ENCODE data around the gene ART1. TPM values are rescaled to one million over a fixed set of nuclear protein-coding genes. Genes with fewer than 3 reads are reported as not detected.

ART1 gene
- total RNA-seq, 2 donors from 2014 or later: not detected

GRCh38 chr11:3616721-3617460 is 28.0 kb upstream of the ART1 start:
- H3K27ac Mint-ChIP-seq: peak overlapping the region; percentile 69
- no peak overlapping the region for H3K4me3 Mint-ChIP-seq
- H3K36me3 Mint-ChIP-seq (ENCODE audit: low read depth): peaks cover 2% of the 10 kb centered on the region
- H3K4me1 Mint-ChIP-seq: peaks cover 19% of the 10 kb centered on the region
- ATAC-seq: no peak
- peaks cover 11% of the 10 kb centered on the region for H3K27me3 Mint-ChIP-seq
- H3K9me3 ChIP-seq (ENCODE audit: control insufficient read depth, low read length, poor library complexity, severe bottlenecking): no peaks in the 10 kb centered on the region
- DNase-seq: no peak

DNA sequence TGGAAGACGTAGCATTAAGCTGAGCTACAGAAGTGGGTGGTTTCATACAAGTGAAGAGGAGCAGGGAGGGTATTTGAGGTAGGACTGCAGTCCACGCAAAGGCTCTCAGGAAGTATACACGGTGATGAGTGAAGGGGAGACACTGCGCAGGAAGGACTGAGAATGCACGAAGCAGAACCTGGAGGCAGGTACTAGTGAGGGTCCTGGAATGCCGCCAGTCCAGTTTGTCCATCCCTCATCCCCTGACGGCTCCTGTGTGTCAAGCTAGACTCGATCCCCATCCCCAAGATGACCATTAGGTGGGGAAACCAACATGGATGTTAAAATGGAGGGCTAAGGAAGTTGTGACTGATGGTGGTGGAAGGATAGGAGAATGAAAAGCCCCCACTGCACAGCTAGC is 26.9 kb upstream of the ART1 start:
- ATAC-seq: no peak
- Mint-ChIP-seq H3K4me3 (no peak overlapping the region), H3K36me3 (ENCODE audit: low read depth) (peaks cover 2% of the 10 kb centered on the region), H3K4me1 (peaks cover 22% of the 10 kb centered on the region), H3K27me3 (peaks cover 11% of the 10 kb centered on the region), H3K27ac (peak overlapping the region; percentile 69)
- no peak for DNase-seq
- no peaks in the 10 kb centered on the region for H3K9me3 ChIP-seq (ENCODE audit: control insufficient read depth, low read length, poor library complexity, severe bottlenecking)

DNA sequence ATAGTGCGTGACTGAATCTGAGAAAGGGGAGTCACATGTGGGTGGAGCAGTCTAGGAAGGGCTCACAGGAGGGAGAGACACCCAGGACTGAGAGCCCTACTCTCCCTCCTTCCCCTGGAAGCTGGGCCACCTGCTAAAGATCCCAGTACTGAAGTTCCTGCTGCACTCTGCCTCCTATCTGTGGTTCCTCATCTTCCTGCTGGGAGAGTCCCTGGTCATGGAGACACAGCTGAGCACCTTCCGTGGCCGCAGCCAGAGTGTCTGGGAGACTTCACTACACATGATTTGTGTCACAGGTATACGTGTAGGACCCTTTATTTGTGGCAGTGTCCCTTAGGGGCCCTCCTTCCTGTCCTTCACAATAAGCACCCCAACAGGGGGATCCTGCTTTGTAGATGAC is 22.4 kb upstream of the ART1 start:
- H3K9me3 ChIP-seq (ENCODE audit: control insufficient read depth, low read length, poor library complexity, severe bottlenecking): no peaks in the 10 kb centered on the region
- Mint-ChIP-seq H3K27ac (no peak overlapping the region), H3K4me1 (peaks cover 12% of the 10 kb centered on the region), H3K27me3 (peaks cover 5% of the 10 kb centered on the region), H3K36me3 (ENCODE audit: low read depth) (peaks cover 2% of the 10 kb centered on the region), H3K4me3 (no peak overlapping the region)
- ATAC-seq (no peak), DNase-seq (no peak)

DNA sequence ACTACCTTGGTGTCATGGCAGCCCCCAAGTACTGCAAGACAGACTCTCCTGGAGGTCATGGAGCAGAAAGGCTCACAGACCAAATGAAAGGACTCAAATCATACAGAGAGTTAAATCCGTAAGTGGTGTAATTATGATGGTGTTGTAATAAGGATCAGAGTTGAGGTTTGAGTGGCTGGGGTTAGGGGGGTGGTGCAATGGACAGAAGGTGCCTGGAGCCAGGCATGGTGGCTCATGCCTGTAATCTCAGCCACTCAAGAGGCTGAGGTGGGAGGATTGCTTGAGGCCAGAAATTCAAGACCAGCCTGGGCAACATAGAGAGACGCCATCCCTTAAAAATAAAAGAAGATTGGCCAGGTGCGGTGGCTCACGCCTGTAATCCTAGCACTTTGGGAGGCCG is 21.8 kb upstream of the ART1 start:
- H3K9me3 ChIP-seq (ENCODE audit: control insufficient read depth, low read length, poor library complexity, severe bottlenecking): no peaks in the 10 kb centered on the region
- H3K36me3 Mint-ChIP-seq (ENCODE audit: low read depth): peaks cover 2% of the 10 kb centered on the region
- H3K4me3 Mint-ChIP-seq: no peak overlapping the region
- peaks cover 5% of the 10 kb centered on the region for H3K27me3 Mint-ChIP-seq
- H3K27ac Mint-ChIP-seq: no peak overlapping the region
- H3K4me1 Mint-ChIP-seq: peaks cover 12% of the 10 kb centered on the region
- no peak for DNase-seq
- ATAC-seq: no peak

GRCh38 chr11:3623767-3624458 is 21.0 kb upstream of the ART1 start:
- Mint-ChIP-seq H3K36me3 (ENCODE audit: low read depth) (peaks cover 2% of the 10 kb centered on the region), H3K27ac (no peak overlapping the region), H3K27me3 (peaks cover 5% of the 10 kb centered on the region), H3K4me1 (peaks cover 12% of the 10 kb centered on the region), H3K4me3 (no peak overlapping the region)
- DNase-seq (no peak), ATAC-seq (no peak)
- no peaks in the 10 kb centered on the region for H3K9me3 ChIP-seq (ENCODE audit: control insufficient read depth, low read length, poor library complexity, severe bottlenecking)

GRCh38 chr11:3626250-3626960 is 18.5 kb upstream of the ART1 start:
- H3K36me3 Mint-ChIP-seq (ENCODE audit: low read depth): peaks cover 2% of the 10 kb centered on the region
- peaks cover 11% of the 10 kb centered on the region for H3K4me1 Mint-ChIP-seq
- H3K27me3 Mint-ChIP-seq: peaks cover 5% of the 10 kb centered on the region
- H3K9me3 ChIP-seq (ENCODE audit: control insufficient read depth, low read length, poor library complexity, severe bottlenecking): no peaks in the 10 kb centered on the region
- no peak overlapping the region for H3K4me3 Mint-ChIP-seq
- DNase-seq (no peak), ATAC-seq (no peak)
- no peak overlapping the region for H3K27ac Mint-ChIP-seq

- peaks cover 6% of the 10 kb centered on the region for H3K4me1 Mint-ChIP-seq
- H3K9me3 ChIP-seq (ENCODE audit: control insufficient read depth, low read length, poor library complexity, severe bottlenecking): no peaks in the 10 kb centered on the region
- no peak for ATAC-seq
Observed at GRCh38 chr11:3627291-3627690, 17.6 kb upstream of the ART1 start.

DNA sequence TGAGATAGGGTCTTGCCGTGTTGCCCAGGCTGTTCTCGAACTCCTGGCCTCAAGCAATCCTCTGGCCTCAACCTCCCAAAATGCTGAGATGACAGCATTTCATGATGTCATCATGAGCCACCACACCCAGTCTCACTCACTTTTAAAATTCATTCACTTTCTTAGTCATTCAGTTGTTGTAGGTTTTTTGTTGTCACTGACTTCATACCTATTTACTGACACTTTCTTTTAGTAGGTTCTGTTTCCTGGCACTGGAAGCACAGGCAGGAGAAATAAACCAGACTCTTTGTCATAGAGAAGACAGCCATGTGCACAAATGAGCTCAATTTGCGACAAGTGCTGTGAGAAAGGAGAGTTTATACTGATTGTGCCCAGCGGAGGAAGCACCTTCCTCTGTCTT is 13.6 kb upstream of the ART1 start:
- DNase-seq: no peak
- H3K27me3 Mint-ChIP-seq: peaks cover 20% of the 10 kb centered on the region

More at GRCh38 chr11:3627291-3627690, 17.6 kb upstream of the ART1 start:
- peaks cover 5% of the 10 kb centered on the region for H3K27me3 Mint-ChIP-seq
- H3K36me3 Mint-ChIP-seq (ENCODE audit: low read depth): no peaks in the 10 kb centered on the region
- no peak overlapping the region for H3K4me3 Mint-ChIP-seq
- no peak for DNase-seq
- H3K27ac Mint-ChIP-seq: no peak overlapping the region

GRCh38 chr11:3632070-3632660 is 12.8 kb upstream of the ART1 start:
- no peaks in the 10 kb centered on the region for H3K9me3 ChIP-seq (ENCODE audit: control insufficient read depth, low read length, poor library complexity, severe bottlenecking)
- ATAC-seq: no peak

More for the DNA sequence above, 13.6 kb upstream of the ART1 start:
- peaks cover 2% of the 10 kb centered on the region for H3K36me3 Mint-ChIP-seq (ENCODE audit: low read depth)
- no peaks in the 10 kb centered on the region for H3K9me3 ChIP-seq (ENCODE audit: control insufficient read depth, low read length, poor library complexity, severe bottlenecking)
- no peak overlapping the region for H3K4me3 Mint-ChIP-seq
- peaks cover 12% of the 10 kb centered on the region for H3K4me1 Mint-ChIP-seq
- no peak overlapping the region for H3K27ac Mint-ChIP-seq
- no peak for ATAC-seq

DNA sequence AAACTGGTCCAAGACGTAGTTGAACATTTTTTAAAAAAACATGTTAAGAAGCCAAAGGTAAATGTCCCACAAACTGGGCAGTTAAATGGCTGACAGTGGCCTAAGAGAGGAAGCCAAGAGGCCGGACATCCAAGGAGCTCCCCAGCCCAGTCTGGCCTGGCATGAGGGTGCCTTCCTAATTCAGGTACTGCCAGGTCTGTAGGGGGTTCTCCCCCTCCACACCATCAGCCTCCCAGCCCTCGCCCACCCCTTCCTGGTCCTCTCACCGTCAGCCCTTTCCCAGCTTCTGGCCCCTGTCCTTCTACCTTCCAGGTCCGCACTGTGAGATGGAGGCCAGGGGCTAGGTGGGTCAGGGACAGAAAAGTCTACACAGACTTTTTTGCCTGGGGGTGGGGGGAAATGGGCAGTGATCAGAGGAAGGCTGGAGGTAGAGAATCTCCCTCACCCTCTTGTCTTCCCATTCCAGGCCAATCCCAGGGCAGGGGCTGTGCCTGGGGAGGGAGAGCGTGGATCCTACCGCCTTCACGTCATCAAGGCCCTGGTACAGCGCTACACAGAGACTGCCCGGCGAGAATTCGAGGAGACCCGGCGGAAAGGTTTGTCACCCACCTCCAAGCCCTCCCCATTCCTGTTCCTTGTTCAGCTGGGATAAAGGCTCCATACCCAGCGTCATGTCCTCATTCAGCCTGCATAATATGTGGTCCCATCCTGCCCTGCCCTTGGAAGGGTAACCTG is 9.1 kb upstream of the ART1 start:
- no peak overlapping the region for H3K27ac Mint-ChIP-seq
- H3K36me3 Mint-ChIP-seq (ENCODE audit: low read depth): peaks cover 5% of the 10 kb centered on the region
- DNase-seq: no peak
- H3K9me3 ChIP-seq (ENCODE audit: control insufficient read depth, low read length, poor library complexity, severe bottlenecking): no peaks in the 10 kb centered on the region
- H3K4me1 Mint-ChIP-seq: peaks cover 10% of the 10 kb centered on the region
- H3K27me3 Mint-ChIP-seq: peaks cover 41% of the 10 kb centered on the region
- no peak overlapping the region for H3K4me3 Mint-ChIP-seq
- no peak for ATAC-seq

More at GRCh38 chr11:3632070-3632660, 12.8 kb upstream of the ART1 start:
- Mint-ChIP-seq H3K27me3 (peaks cover 21% of the 10 kb centered on the region), H3K27ac (no peak overlapping the region), H3K4me1 (peaks cover 10% of the 10 kb centered on the region), H3K4me3 (no peak overlapping the region), H3K36me3 (ENCODE audit: low read depth) (peaks cover 4% of the 10 kb centered on the region)
- no peak for DNase-seq

DNA sequence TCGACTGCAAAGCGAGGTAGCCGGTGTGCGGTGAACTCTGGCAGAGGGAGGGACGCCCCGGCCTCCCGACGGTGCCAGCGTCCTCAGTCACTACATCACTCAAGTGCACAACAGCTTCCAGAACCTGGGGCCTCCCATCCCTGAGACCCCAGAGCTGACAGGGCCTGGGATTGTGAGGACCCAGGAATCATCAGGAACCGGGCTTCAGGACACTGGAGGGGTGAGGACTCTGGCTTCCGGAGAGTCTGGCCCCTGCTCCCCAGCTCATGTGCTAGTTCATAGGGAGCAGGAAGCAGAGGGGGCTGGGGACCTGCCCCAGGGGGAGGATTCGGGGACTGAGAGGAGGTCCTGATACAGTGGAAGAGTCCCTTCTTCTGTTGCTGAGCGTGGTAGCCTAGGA is 7.7 kb upstream of the ART1 start:
- peaks cover 14% of the 10 kb centered on the region for H3K4me1 Mint-ChIP-seq

DNA sequence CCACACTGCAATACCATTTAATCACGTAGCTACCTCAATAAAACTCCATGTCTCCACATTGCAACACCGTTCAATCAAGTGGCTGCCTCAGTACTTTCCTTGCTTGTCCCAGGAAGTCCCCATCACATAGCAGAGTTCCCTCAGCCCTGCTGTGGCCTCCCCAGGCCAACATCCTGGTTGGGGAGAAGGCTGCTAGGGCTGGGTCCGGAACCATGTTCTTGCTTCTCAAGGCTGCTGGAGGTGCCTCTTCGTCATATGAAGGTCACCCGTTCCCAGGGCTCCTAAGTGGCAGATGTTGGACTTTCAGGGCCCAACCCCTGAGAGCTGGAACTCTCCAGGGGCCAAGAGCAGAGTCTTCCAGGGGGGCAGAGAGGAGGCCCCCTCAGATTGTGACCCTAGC is 6.4 kb upstream of the ART1 start:
- no peak for ATAC-seq
- H3K4me3 Mint-ChIP-seq: no peak overlapping the region
- no peaks in the 10 kb centered on the region for H3K9me3 ChIP-seq (ENCODE audit: control insufficient read depth, low read length, poor library complexity, severe bottlenecking)
- peaks cover 8% of the 10 kb centered on the region for H3K36me3 Mint-ChIP-seq (ENCODE audit: low read depth)
- peaks cover 16% of the 10 kb centered on the region for H3K4me1 Mint-ChIP-seq
- no peak overlapping the region for H3K27ac Mint-ChIP-seq
- peaks cover 49% of the 10 kb centered on the region for H3K27me3 Mint-ChIP-seq
- no peak for DNase-seq

More for the DNA sequence above, 7.7 kb upstream of the ART1 start:
- peaks cover 8% of the 10 kb centered on the region for H3K36me3 Mint-ChIP-seq (ENCODE audit: low read depth)
- H3K4me3 Mint-ChIP-seq: no peak overlapping the region
- no peak overlapping the region for H3K27ac Mint-ChIP-seq
- no peak for DNase-seq
- ATAC-seq: no peak
- no peaks in the 10 kb centered on the region for H3K9me3 ChIP-seq (ENCODE audit: control insufficient read depth, low read length, poor library complexity, severe bottlenecking)
- peaks cover 46% of the 10 kb centered on the region for H3K27me3 Mint-ChIP-seq
